Measurements from ENCODE around the gene INTS14.
A peak's percentile ranks its signal among the peaks of the same experiment; 100 is the strongest.
"Not testable (repeated sequence)": the region's sequence is repeated elsewhere in the genome, so short reads cannot be mapped to it uniquely, and the experiment has no call there.

Gene INTS14

DNA sequence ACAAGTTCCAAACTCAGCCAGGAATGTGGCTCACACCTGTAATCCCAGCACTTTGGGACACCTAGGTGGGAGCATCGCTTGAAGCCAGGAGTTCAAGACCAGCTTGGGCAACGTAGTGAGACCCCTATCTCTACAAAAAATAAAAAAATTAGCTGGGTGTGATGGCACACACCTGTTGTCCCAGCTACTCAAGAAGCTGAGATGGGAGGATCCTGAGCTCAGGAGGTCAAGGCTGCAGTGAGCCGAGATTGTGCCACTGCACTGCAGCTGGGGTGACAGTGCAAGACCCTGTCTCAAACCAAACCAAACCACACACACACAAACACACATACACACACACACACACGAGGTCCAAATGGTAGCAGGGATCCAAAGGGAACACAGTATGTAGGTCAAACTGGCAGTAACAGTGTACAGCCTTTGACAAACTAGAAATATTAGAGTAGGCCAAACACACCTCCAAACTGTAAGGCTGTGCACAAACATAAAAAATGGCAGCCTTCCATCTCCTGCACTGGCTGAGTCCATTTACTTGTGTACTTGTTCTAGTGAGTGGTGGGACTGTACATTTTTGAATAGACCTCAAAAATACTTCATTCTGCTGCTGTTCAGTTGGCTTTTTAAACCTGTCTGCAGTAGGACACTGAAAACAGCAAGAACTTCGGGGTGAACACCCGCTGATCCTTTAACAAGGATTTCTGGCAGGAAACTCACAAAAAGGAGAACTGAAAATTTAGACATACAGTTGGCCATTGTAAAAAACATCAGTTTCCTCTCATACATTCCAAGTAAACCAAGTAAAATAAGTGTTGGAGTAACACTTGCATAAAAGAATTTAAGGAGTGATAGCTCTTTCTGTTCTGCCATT is 33.6 kb downstream of the INTS14 start:
- no peak for DNase-seq

DNA sequence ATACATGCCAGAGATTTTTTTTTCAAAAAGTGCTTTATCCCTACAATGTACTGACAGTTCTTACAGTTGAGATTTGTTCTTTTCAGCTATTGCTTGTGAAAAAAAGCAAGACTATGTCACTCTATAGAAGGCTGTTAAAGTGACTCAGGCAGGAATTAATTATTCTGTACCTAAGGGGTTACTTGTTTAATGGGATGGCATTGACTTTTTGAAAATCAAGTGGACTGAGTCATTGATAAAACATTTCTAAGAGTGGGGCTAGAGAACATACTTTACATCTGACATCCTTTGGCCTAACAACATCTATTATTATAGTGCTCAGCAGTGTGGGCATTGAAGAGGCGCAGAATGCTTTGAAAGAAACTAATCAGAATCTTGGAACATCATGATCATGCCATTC is 34.3 kb downstream of the INTS14 start:
- no peak for DNase-seq

DNA sequence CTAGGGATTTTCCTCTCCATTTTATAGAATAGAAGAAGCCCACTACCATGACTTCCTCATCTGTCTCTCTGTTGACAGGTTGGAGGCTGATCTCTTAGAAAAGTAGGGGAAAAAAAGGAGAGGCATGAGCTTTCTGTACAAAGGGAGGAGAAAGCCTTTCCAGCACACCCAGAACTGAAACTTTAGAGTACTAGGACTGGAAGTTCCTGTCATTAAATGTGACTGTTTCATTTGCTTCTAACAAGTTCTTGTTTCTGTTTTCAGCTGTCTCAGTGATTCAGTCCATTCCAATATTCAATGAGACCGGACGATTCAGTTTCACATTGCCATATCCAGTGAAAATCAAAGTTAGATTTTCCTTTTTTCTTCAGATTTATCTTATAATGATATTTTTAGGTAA is 39.0 kb downstream of the INTS14 start:
- DNase-seq = no peak

DNA sequence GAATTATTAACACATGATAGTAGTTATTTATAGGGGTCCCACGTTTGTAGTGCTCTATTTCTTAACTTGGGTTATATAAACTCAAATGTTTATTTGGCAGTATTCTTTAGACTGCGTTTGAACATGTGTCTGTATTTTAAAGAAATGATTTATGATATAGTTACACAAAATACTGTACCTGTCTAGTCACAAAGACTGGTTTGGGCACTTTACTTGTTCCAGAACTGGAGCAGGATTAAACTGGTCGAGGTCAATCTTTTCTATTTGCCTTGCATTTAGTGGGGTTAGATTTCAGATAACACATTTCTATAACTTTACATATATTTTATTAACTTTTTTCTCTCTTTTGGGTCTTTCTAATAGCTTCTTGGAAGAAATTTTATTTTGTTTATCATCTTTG is 41.2 kb downstream of the INTS14 start:
- no peak for DNase-seq

DNA sequence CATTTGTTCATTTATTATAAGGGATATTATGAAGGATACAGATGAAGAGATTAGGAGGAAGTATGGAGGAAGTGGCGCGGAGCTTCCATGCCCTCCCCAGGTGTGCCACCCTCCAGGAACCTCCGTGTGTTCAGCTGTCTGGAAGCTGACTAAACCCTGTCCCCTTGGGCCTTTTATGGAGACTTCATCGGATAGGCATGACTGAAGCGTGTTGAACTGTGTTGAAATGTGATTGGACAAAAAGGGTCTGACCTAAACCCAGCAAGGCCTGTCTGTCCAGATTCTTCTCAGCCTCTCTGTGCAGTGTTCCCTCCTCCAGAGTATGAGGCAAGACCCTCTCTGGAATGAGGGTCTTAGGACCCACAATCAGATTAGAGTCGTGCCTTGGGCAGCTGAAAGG is 49.0 kb downstream of the INTS14 start:
- DNase-seq = no peak

DNA sequence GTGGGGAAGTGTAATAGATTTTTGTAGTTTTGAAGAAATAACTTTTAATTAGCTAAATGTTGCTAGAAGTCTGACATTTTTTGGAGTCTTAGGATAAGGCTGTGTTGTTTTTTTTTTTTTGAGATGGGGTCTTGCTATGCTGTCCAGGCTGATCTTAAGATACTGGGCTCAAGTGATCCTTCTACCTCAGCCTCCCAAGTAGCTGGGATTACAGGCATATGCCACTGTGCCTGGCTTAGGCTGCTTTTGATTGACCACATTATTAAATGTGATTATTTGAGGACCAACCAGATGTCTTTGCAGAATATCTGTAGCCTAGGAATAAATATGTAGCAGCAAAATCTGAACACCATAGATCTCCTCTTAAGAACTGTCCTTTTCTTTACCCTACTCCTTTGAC is 51.0 kb downstream of the INTS14 start:
- DNase-seq = no peak

DNA sequence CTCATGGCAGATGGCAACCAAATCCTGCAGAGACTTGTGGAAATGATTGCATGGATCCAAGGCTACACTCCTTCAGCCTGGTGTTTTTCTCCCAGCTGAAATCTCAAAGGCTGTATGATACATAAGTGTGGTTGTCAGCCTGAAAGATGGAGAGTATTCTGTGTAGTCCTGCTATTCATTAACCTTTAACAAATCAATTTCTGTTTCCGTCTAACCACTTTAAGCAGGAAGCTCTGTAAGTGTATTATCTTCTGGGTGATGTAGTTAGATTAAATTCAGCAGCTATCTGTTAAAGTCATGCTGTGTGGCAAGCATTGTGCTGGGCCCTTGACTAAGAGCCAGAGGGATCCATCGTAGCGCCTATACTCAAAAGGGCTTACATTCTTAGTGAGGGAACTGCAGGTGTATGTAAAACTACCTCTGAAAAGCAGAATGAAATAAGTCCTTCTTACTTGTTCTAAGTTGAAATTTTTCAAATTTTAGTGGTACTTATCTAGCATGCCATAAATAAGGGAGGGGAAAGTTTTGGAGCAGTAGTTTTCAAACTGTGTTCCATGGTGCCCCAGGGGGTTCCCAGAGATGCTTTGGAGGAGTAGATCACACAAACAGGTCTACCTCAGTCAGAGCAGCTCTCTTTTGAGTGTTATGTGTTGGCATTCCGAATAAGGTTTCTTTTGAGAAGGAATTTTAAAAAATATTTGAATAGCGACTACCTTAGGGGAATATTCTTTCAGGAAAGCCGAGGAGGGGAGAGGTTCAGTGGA is 51.8 kb downstream of the INTS14 start:
- DNase-seq = no peak

DNA sequence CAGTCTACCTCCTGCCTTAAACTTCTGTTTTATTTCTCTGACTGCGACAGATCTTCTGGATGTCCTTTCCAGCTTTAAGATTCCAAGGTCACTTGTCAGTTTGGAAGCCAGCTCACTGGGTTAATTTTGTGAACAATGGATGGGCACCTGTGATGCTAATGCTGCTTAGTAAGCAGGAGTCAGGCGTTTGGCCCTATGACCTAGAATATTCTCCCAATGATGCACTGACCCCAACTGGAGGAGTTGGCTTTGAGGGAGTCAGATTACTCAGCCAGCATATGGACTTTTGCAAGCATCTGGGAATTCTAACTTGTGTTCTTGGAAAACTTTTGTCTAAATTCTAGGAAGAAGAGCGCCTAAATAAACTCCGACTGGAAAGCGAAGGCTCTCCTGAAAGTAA is 52.6 kb downstream of the INTS14 start:
- no peak for DNase-seq

DNA sequence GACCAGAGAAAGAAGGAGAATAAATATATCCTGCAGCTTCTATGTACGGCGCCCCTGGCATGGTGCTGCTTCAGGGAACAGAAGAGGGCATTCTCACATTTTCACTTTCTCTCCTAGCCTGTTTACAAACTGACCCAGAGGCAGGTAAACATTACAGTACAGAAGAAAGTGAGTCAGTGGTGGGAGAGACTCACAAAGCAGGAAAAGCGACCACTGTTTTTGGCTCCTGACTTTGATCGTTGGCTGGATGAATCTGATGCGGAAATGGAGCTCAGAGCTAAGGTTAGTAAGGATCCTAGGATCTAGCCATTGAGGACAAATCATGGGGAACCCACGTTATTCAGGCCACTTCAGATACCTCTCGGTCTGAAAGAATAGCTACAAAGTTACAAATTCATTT is 54.3 kb downstream of the INTS14 start:
- no peak for DNase-seq

DNA sequence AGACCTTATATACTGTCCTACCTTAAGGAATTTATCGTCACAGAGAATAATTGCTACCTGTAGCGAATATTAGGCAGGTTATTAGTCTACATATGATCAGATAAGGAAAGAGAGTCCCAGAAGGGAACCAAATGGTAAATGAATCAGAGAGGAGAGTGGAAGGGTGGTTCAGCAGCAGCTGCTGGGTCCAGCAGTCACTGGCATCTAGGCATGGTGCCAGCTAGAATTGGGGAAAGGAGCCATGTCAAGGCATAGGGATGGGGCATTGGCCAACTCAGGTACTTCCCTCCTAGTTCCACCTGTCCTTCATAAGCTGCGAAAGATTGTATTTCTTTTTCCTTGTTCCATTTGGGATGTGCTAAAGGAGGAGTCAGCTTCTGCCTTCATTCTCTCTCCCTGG is 57.2 kb downstream of the INTS14 start:
- DNase-seq = no peak

DNA sequence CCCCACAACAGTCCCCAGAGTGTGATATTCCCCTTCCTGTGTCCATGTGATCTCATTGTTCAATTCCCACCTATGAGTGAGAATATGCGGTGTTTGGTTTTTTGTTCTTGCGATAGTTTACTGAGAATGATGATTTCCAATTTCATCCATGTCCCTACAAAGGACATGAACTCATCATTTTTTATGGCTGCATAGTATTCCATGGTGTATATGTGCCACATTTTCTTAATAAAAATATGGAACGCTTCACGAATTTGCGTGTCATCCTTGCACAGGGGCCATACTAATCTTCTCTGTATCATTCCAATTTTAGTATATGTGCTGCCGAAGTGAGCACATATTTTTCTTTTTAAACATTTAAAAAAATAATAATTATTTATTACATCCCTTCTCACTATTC is 58.1 kb downstream of the INTS14 start:
- not testable (repeated sequence) for DNase-seq

DNA sequence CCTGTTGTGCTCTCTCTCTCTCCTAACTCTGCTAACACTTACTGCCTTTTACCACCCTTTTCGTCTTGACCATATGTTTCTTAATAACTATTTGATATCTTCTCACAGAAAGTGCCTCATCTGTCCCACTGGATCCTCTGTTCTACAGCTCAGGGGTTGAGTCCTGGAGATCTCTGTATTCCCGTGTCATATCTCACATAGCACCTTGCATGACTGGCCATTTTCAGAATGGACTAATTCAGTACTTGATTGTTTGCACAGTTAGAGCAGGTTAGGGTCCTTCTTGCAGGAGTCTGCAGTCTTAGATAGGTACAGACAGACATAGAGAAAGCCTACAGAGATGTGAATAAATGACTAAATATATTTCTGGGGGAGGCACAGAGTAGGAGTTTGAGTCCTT is 59.7 kb downstream of the INTS14 start:
- DNase-seq = no peak

DNA sequence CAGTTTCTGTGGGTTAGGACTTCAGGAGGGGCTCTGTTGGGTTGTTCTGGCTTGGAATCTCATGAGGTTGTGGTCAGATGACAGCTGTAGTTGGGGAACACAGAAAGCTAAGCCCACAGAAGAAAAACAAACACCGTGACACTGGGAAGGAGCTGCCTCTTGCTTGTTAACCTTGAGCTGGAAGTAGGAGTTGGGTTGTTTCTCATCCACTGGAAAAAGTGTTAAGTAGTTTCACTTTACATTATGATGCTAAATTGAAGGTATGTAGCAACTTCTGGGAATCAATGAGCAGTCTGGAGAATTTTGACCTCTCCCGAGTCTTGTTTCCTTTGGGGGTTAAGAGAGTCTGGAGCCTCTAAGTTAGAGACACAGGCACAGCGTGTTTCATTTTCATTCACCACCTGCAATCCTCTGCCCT is 60.2 kb downstream of the INTS14 start:
- DNase-seq = no peak

DNA sequence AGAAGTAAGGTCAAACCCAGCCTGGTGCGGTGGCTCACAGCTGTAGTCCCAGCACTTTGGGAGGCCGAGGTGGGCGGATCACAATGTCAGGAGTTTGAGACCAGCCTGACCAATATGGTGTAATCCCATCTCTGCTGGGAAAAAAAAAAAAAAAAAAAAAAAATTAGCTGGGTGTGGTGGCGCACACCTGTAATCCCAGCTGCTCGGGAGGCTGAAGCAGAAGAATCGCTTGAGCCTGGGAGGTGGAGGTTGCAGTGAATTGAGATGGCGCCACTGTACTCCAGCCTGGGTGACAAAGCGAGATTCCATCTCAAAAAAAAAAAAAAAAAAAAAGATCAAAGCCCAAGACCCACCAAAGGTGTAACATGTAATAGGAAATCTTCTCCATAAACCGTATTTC is 61.6 kb downstream of the INTS14 start:
- not testable (repeated sequence) for DNase-seq

DNA sequence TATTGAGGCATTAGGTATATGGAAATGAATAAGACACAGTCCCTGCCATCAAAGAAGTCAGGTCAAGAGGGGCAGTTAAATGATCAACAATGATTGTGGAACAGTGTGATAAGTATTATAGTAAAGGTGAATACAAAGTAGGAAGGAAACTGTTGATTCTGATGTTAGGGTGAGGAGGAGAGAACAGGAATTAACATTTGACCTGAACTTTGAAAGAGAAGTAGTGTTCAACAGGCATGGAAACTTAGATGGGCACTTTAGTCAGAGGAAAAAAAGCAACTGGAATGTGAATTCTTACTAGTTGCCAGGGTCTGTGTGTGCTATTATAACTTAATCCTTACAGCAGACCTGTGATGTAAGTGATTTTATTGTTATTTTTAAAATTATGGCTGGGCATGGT is 63.1 kb downstream of the INTS14 start:
- DNase-seq = no peak

DNA sequence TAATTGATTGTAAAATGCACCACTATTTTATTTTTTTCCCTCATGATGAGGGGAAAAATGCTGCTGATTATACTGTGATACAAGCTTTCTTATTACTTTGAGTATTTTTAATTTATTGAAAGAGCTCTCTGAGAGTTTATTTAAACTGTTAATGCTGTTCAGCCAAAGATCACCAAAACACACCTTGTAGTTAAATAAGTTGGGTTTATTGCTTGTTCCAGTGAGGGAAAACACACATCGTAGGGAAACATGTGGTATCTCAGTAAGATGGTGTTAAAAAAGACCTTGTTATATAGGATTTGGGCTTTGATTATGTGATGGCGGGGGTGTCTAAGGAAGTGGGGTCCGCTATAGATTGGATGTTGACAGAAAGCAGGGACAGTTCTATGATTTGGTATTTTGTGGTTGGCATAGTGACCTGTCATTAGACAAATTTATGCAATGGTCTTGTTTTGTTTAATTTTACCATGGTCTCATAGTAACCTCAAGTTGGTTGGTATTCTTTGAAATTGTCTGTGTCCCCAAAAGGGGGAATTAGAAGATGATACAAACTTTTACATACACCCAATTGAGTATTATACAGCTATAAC is 69.6 kb downstream of the INTS14 start:
- DNase-seq = no peak

DNA sequence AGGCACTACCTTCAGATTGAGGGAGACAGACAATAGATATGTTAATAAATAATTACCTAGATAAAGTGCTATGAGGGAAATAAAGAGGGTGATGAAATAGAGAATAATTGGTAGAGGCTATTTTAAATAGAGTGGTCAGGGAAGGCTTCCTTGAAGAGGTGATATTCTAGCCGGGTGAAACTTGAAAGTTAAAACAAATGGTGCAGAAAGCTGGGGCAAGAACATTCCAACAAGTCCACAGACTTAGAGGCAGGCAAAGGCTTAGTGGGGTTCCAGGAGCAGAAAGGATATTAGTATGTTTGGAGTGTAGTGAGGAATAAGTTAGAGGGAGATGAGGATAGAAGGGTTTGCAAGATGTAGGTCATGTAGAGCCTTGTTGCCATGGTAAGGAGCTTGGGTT is 70.6 kb downstream of the INTS14 start:
- DNase-seq = no peak

DNA sequence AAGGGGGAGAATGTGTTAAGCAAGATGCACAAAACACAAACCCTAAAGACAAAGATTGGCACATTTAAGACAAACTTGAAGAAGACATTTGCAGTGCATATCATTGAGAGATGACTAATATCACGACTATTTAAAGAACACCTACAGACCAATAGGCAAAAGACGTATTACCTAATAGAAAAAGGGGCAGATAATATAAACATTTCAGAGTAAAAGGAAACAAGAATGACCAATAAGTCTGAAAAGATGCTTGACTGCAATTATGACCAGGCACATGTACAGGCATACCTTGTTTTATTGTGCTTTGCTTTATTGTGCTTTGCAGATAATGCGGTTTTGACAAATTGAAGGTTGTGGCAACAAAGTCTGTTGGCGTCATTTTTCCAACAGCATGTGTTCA is 75.7 kb downstream of the INTS14 start:
- DNase-seq = no peak

DNA sequence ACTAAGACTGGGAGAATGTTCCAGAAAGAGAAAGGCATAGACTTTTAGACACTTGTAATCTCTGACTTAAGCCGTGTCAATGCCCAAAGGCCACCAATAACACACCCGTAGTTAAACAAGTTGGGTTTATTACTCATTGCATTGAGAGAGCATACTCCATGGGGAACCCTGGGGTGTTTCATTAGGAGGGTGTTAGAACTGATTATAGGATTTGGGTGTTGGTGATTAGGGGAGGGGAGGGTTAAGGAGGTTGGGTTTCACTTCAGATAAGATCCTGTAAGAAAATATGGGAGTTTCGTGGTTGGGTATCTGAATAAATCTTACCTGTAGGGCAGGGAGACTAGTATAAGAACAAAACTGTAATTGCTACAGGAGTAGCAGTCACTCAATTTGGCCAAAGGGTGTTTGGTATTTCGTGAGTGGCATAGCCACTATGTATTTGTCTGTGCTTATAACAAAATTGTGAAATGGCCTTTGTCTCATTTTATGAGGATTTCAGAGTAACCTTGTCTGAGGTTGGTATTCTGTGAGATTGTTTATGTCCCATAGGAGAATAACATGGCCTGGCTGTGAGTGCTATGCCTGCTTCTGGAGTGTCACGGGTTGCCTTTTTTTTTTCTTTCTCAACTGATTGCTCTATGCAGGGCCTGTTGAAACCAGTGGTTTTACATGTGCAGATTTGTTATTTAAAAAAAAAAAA is 77.7 kb downstream of the INTS14 start:
- DNase-seq = no peak

DNA sequence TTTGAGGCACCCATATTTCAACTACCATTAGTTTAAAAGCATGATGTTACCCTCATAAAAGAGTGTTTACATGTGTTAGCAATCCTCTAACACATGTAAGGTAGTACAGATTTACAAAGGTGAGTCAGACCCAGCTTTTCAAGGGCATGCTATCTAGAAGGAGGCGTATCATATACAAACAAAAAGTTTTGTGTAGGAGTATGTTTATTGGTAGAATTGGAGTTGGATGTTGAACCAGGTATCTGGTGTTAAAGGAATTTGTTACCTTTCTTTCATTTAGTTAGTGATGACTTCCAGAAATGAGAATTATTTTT is 78.2 kb downstream of the INTS14 start:
- no peak for DNase-seq

DNA sequence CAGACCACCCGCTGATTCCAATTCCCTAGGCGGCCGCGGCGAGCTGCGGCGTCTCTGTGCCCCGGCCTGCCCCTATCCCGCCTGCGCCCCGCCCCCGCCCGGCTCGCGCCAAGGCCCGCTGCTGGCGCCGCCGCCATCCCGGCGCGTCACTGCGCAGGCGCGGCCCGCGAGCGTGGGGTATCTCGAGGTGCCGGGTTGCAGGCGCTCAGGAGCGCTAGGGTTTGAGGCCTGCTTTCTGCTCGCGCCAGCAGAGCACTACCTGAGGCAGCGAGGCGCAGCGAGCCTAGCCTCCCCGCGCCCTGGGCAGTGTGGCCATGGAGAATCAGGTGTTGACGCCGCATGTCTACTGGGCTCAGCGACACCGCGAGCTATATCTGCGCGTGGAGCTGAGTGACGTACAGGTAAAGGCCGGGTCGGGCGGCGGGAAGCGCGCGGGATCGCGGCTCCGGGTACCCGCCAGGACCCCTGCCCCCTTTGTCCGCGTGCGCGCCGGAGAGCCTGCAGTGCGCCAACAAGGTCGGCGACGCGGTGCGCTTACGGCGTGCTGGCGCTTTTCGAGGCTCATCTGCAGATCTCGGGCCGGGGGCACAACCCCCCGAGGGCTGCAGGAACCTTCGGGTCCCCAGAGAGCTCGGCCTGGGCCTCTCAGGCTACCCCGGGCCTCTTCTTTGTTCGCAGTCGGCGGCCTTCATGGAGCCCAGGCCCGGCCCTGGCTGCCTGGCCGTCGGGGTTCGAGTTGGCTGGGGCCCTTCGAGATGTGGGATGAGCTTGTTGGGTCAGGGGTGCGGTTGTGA is 80.4 kb downstream of the INTS14 start, which contains the start of gene HACD3:
TSS of gene HACD3 (plus strand) at position 146 of the 794 bp plus-strand sequence. CDS start at position 315, 169 bp downstream.
- peak; percentile 85 to 89 for DNase-seq

DNA sequence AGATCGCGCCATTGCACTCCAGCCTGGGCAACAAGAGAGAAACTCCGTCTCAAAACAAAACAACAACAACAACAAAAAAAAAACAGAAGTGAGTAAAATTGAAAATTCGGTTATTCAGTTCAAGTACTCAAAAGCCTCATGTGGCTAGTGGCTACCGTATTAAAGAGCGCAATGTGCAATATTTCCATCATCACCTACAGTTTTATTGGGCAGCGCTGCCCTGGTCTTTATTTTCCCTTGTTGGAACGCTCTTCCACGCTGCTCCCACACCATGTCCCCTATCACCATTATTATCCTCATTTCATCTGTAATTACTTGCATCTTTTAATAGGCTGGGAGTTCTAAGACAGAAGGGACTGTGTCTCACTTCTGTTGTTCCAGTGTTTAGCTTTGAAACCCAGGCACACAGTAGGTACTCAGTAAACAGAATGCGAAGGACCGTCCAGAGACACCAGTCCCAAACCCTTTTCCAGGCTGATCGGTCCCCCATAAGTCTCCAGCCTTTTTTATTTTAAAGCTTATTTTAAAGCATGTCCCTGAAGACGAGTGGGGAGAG is 81.1 kb downstream of the INTS14 start:
- no peak for DNase-seq
